Psoas muscle (tissue), 8 donors: ENCODE results near the gene CYBB. TPM values are rescaled to one million over a fixed set of nuclear protein-coding genes. Genes with fewer than 3 reads are reported as not detected.

Source experiments
- ATAC-seq, 4 donors: fragments of 200-7000 bp; cut with Tn5 transposase; one replicate each; pipeline ENCODE4 v1.9.1; 2020; ENCODE audit warnings: moderate library complexity in 3 of 4, mild to moderate bottlenecking in 2 of 4
- DNase-seq, 2 donors: peaks; one replicate each; pipeline ENCODE4 v3.0.0-alpha.2; 2020
- H3K27ac ChIP-seq: fragments of 200-600 bp; one replicate; pipeline ENCODE4 v1.8.0; 2022
- H3K27me3 ChIP-seq, 3 donors: fragments of 200-600 bp in 1 of 3; one replicate each; pipeline versions ENCODE4 v1.6.1 to v1.8.0; 2013 to 2022; ENCODE audit warnings: low read length in 2 of 3, mild to moderate bottlenecking in 2 of 3, moderate library complexity in 1 of 3; ENCODE audit not compliant: insufficient read depth in 3 of 3
- H3K36me3 ChIP-seq, 2 donors: fragments of 200-600 bp in 1 of 2; one replicate each; pipeline versions ENCODE4 v1.6.1 to v1.8.0; 2013 to 2022; ENCODE audit warnings: low read depth in 1 of 2, mild to moderate bottlenecking in 1 of 2, moderate library complexity in 1 of 2; ENCODE audit not compliant: insufficient read depth in 1 of 2
- H3K4me1 ChIP-seq: fragments of 200-600 bp; one replicate; pipeline ENCODE4 v1.8.0; 2022
- H3K4me3 ChIP-seq: fragments of 200-600 bp; one replicate; pipeline ENCODE4 v1.8.0; 2022; ENCODE audit warnings: mild to moderate bottlenecking
- H3K9me3 ChIP-seq: fragments of 200-600 bp; one replicate; pipeline ENCODE4 v1.8.0; 2022
- WGBS, 3 donors: extraction: QIAGEN DNeasy Blood & Tissue Kit; methylation state at CpG; one replicate each; pipeline versions ENCODE4 v1.1.6 to v1.1.7; 2013; 5-methylcytosine and 5-hydroxymethylcytosine counted together
- intact Hi-C, 2 donors: fragments of 100-400 bp; cut with DNase I; formaldehyde crosslinking; loops; one replicate each; pipeline versions ENCODE4 v1.11.0 to v1.14.2; 2022
- polyA plus RNA-seq, 3 donors: library from polyadenylated mRNA; stranded (reverse); fragments of 200-250 nt; gene quantifications; one replicate each; pipeline ENCODE4 v1.2.3, GENCODE V29; 2013
- total RNA-seq, 4 donors: library from RNA; stranded (reverse); fragmentation: NEBNext Ultra II Directional in 2 of 4; extraction: Animal tissue kit (Norgen Biotek cat#: 25700) in 2 of 4; gene quantifications; one replicate each; pipeline versions ENCODE4 v1.2.1 to v1.2.4, GENCODE V29; 2021 to 2023
- TF ChIP-seq, protein P1 (sequence below): fragments of 200-600 bp; IDR thresholded peaks from one replicate; pipeline ENCODE4 v1.8.0; 2022; ENCODE audit warnings: antibody characterized with exemption
- donor health status: healthy with polysubstance abuse.
- donor health status: DM: no; HTN: no; CAD: no; lungs with moderate emphysema.
- donor health status: Bipolar disorder and iron deficiency.
- donor health status: healthy.
- donor health status: DM: yes; HTN: yes; CAD: no.
- donor health status: DM: no; HTN: no; CAD: no.
- donor health status: DM: no; HTN: no; CAD: no.
- donor health status: DM: yes; HTN: yes; CAD: no.

CYBB gene
- total and polyA plus RNA-seq, 7 donors = 0.63 to 11.3 (median 6.0) TPM

DNA sequence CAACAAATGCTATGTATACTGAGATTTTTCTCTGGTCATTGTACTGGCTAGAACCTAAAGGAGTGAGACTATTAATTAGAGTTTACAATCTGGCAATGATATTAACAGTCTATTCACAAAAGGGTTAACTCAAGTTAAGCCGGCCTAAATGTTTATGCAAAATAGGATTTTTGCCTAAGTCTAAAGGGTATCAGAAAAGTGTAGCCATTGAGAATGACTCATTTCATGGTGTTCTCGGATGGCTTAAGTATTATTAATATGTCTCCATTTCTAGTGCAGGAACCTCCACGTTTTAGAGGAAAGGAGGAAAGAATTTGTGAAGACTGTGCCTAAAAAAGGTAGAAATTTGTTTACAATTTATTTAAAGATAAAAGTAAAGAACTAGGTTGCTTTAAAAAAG is 37.7 kb downstream of the CYBB start:
- H3K4me3 ChIP-seq = no peak overlapping the region
- H3K36me3 ChIP-seq = no peaks in the 10 kb centered on the region
- peaks cover 0 to 15% (median 0%) of the 10 kb centered on the region in 3 donors for H3K27me3 ChIP-seq
- DNase-seq (no peak), ATAC-seq (no peak)
- intact Hi-C loops = no loop called here
- WGBS, 3 donors = 41 to 46% (median 42%) methylated on average over 3 of the region's 3 CpGs
- H3K27ac ChIP-seq = no peak overlapping the region
- no peaks in the 10 kb centered on the region for H3K9me3 ChIP-seq
- H3K4me1 ChIP-seq = no peaks in the 10 kb centered on the region
- TF ChIP-seq, protein P1, sequence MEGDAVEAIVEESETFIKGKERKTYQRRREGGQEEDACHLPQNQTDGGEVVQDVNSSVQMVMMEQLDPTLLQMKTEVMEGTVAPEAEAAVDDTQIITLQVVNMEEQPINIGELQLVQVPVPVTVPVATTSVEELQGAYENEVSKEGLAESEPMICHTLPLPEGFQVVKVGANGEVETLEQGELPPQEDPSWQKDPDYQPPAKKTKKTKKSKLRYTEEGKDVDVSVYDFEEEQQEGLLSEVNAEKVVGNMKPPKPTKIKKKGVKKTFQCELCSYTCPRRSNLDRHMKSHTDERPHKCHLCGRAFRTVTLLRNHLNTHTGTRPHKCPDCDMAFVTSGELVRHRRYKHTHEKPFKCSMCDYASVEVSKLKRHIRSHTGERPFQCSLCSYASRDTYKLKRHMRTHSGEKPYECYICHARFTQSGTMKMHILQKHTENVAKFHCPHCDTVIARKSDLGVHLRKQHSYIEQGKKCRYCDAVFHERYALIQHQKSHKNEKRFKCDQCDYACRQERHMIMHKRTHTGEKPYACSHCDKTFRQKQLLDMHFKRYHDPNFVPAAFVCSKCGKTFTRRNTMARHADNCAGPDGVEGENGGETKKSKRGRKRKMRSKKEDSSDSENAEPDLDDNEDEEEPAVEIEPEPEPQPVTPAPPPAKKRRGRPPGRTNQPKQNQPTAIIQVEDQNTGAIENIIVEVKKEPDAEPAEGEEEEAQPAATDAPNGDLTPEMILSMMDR = no peak

DNA sequence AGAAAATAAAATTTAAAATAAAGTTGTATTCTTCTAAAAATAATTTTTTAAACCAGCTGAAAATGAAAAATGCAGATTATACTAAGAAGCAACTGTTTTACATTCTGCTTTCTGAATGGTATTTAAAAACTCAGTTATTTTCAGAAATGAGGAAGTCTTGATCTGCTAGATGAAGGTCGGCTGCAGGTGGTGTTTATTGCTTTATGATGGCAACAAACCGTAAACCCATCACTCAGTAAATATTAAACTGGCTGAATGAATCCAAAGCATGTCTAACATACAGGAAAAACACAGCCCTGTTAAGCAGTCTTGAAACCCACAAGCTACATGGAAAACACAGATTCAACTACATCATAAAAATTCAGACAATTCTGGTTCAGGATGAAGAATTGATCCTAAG is 38.2 kb downstream of the CYBB start:
- no peaks in the 10 kb centered on the region for H3K4me1 ChIP-seq
- no peak overlapping the region for H3K27ac ChIP-seq
- TF ChIP-seq, protein P1 = no peak
- H3K4me3 ChIP-seq = no peak overlapping the region
- H3K36me3 ChIP-seq = no peaks in the 10 kb centered on the region
- H3K27me3 ChIP-seq = peaks cover 0 to 15% (median 0%) of the 10 kb centered on the region in 3 donors
- intact Hi-C loops = no loop called here
- no peaks in the 10 kb centered on the region for H3K9me3 ChIP-seq
- ATAC-seq = no peak
- no peak for DNase-seq
- WGBS, 3 donors = 38 to 50% (median 50%) methylated on average over 2 of the region's 2 CpGs

- intact Hi-C loops = loop anchor here in 1 of 2 donors (10.0 kb wide), 2 partner anchors 76 to 306 kb away; no protein-coding TSS in a partner anchor
- Histone ChIP-seq H3K4me1 (no peaks in the 10 kb centered on the region), H3K27ac (no peak overlapping the region), H3K9me3 (no peaks in the 10 kb centered on the region), H3K27me3 (peaks cover 0 to 15% (median 0%) of the 10 kb centered on the region in 3 donors), H3K4me3 (no peak overlapping the region), H3K36me3 (no peaks in the 10 kb centered on the region)
- ATAC-seq (no peak), DNase-seq (no peak)
- WGBS, 3 donors = 66 to 92% (median 84%) methylated on average over 1 of the region's 1 CpG
- TF ChIP-seq, protein P1 = no peak
Measured at GRCh38 chrX:37820646-37821045, 40.8 kb downstream of the CYBB start.

GRCh38 chrX:37824491-37825214 is 44.8 kb downstream of the CYBB start:
- WGBS, 3 donors = 80 to 89% (median 81%) methylated on average over 1 of the region's 1 CpG
- Histone ChIP-seq H3K27ac (no peak overlapping the region), H3K36me3 (no peaks in the 10 kb centered on the region), H3K4me1 (no peaks in the 10 kb centered on the region), H3K9me3 (no peaks in the 10 kb centered on the region), H3K4me3 (no peak overlapping the region), H3K27me3 (peaks cover 0 to 3% (median 0%) of the 10 kb centered on the region in 3 donors)
- intact Hi-C loops = loop anchor here (2.0 to 10.0 kb wide), 5 partner anchors 80 to 312 kb away; partner anchors contain the start of gene LANCL3 (in 1 of the 2)
- DNase-seq = no peak
- TF ChIP-seq, protein P1 = no peak
- no peak for ATAC-seq
